Upper lobe of left lung (tissue), 6 donors: Measurements from ENCODE around the gene SGK2. TPM values are rescaled to one million over a fixed set of nuclear protein-coding genes. Genes with fewer than 3 reads are reported as not detected.

ENCODE experiments used
- ATAC-seq, 2 donors: fragments of 200-7000 bp; cut with Tn5 transposase; one replicate each; pipeline ENCODE4 v1.9.1; 2022; ENCODE audit warnings: mild to moderate bottlenecking in 2 of 2, moderate library complexity in 2 of 2; ENCODE audit not compliant: low FRiP score in 2 of 2
- DNase-seq, 2 donors: peaks; one replicate each; pipeline ENCODE4 v3.0.0-alpha.2; 2019 to 2020
- H3K27ac ChIP-seq, 4 donors: fragments of 200-600 bp; sonication (generic); one replicate each; pipeline ENCODE4 v1.5.1; 2016 to 2019
- H3K27me3 ChIP-seq, 4 donors: fragments of 200-600 bp; sonication (generic); one replicate each; pipeline ENCODE4 v1.5.1; 2017 to 2019
- H3K36me3 ChIP-seq, 4 donors: fragments of 200-600 bp; sonication (generic); one replicate each; pipeline ENCODE4 v1.5.1; 2016 to 2019
- H3K4me1 ChIP-seq, 4 donors: fragments of 200-600 bp; sonication (generic); one replicate each; pipeline ENCODE4 v1.5.1; 2018 to 2019
- H3K4me3 ChIP-seq, 4 donors: fragments of 200-600 bp; sonication (generic); one replicate each; pipeline ENCODE4 v1.5.1; 2017 to 2019; ENCODE audit warnings: mild to moderate bottlenecking in 2 of 4, moderate library complexity in 1 of 4
- H3K9me3 ChIP-seq, 4 donors: fragments of 200-600 bp; sonication (generic); one replicate each; pipeline ENCODE4 v1.5.1; 2018 to 2019
- EP300 ChIP-seq, 4 donors: sonication (generic); formaldehyde crosslinking; IDR thresholded peaks; one replicate each; pipeline ENCODE4 v1.5.1; 2017; ENCODE audit warnings: antibody characterized with exemption in 4 of 4, control low read depth in 2 of 4
- POLR2A ChIP-seq, 4 donors: fragments of 450-650 bp; IDR thresholded peaks; one replicate each; pipeline ENCODE4 v1.5.1; 2016 to 2017; ENCODE audit warnings: antibody characterized with exemption in 4 of 4, mild to moderate bottlenecking in 2 of 4
- POLR2AphosphoS5 ChIP-seq, 2 donors: sonication (generic); formaldehyde crosslinking; IDR thresholded peaks; one replicate each; pipeline ENCODE4 v1.5.1; 2017; ENCODE audit warnings: antibody characterized with exemption in 2 of 2
- WGBS, 2 donors: methylation state at CpG; one replicate each; pipeline ENCODE4 v1.1.5; 2017 to 2018; 5-methylcytosine and 5-hydroxymethylcytosine counted together
- total RNA-seq, 6 donors: library from RNA; depleted of rRNA in 4 of 6; stranded (reverse); fragments of >200 nt in 4 of 6; gene quantifications; one replicate each; pipeline versions ENCODE4 v1.1.0 to v1.2.1, GENCODE V29; 2016 to 2021
- TF ChIP-seq, protein P1 (sequence below), 6 experiments: fragments of 450-650 bp in 4 of 6; fragments of 200-600 bp in 2 of 6; sonication (generic) in 2 of 6; IDR thresholded peaks; one replicate each; pipeline ENCODE4 v1.5.1; 2016 to 2019; ENCODE audit warnings: antibody characterized with exemption in 6 of 6
- donor health status: DM: no; HTN: no; CAD: no; lungs with moderate emphysema.
- donor health status: DM: no; HTN: yes; CAD: no; lungs with severe emphysema.

SGK2 gene
- total RNA-seq, 6 donors from 2014 or later, result 0.91 to 1.9 (median 1.1) TPM

DNA sequence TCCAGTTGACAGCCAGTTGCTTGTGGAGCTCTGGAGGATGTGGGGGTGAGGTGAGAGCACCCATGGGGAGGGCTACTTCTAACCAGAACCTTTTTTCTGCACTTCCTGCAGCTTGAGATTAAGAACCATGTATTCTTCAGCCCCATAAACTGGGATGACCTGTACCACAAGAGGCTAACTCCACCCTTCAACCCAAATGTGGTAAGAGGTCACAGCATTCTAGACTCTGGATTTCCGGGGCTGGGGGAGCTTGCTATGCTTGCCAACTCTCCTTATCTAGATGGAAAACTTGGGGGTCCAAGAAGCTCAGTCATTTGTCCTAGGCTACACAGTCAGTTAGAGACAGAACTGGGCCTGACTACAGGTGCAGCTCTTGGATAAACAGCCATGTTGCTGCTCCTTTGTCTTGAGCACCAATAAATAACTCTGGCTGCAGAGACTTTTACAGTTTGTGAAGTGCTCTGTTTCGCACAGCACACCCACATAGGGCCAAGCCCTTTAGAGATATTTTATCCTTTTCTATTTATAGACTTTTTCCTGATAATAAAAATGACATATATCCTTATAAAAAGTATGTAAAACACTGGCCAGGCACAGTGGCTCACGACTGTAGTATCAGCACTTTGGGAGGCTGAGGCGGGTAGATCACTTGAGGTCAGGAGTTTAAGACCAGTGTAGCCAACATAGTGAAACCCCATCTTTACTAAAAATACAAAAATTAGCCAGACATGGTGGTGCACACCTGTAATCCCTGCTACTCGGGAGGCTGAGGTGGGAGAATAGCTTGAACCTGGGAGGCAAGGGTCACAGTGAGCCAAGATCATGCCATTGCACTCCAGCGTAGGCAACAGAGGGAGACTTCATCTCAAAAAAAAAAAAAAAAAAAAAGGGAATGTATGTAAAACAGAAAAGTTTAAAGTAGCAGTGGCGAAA is 21.3 kb downstream of the SGK2 start:
- Histone ChIP-seq H3K9me3 (no peaks in the 10 kb centered on the region), H3K27me3 (no peaks in the 10 kb centered on the region), H3K27ac (no peak overlapping the region), H3K4me1 (peaks cover 8 to 18% (median 13%) of the 10 kb centered on the region in 4 donors), H3K4me3 (no peak overlapping the region), H3K36me3 (no peaks in the 10 kb centered on the region)
- DNase-seq (no peak), ATAC-seq (no peak)
- 72 to 81% methylated on average over 6 to 7 of the region's 7 CpGs for WGBS, 2 donors
- TF ChIP-seq POLR2AphosphoS5 (IDR thresholded peaks at IDR 0.05) (no peak), EP300 (IDR thresholded peaks at IDR 0.05) (no peak), POLR2A (IDR thresholded peaks at IDR 0.05) (no peak)
- TF ChIP-seq, protein P1, sequence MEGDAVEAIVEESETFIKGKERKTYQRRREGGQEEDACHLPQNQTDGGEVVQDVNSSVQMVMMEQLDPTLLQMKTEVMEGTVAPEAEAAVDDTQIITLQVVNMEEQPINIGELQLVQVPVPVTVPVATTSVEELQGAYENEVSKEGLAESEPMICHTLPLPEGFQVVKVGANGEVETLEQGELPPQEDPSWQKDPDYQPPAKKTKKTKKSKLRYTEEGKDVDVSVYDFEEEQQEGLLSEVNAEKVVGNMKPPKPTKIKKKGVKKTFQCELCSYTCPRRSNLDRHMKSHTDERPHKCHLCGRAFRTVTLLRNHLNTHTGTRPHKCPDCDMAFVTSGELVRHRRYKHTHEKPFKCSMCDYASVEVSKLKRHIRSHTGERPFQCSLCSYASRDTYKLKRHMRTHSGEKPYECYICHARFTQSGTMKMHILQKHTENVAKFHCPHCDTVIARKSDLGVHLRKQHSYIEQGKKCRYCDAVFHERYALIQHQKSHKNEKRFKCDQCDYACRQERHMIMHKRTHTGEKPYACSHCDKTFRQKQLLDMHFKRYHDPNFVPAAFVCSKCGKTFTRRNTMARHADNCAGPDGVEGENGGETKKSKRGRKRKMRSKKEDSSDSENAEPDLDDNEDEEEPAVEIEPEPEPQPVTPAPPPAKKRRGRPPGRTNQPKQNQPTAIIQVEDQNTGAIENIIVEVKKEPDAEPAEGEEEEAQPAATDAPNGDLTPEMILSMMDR (IDR thresholded peaks at IDR 0.05), result no peak

DNA sequence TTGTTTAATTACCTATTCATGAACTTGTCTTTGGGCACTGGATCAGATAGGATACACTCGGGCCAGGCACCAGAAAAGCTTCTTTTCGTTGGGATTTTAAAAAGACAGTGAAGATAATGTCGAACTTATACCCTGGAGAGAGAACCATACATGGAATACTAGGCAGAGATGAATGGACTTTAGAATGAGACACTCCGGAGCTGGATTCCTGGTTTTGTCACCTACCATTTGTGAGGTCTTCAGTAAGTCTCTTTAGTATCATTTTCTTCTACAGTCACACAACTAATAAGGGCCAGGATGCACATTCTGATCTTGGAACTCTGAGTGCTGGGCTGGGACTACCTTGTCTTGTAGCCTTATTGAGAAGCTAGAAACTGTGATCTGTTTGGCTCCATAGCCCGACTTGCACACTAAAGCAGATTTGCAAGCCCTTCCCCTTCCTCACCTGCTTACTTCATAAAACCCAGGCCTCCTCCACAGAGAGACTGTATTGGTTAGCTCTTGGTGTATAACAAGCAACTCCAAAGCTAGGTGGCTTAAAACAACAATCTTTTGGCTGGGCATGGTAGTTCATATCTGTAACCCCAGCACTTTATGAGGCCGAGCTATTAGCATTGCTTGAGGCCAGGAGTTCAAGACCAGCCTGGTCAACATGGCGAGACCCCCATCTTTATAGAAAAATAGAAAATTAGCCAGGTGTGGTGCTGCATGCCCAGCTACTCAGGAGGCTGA is 24.5 kb downstream of the SGK2 start:
- 79 to 87% methylated on average over 7 of the region's 7 CpGs for WGBS, 2 donors
- TF ChIP-seq POLR2AphosphoS5 (IDR thresholded peaks at IDR 0.05), result no peak
- TF ChIP-seq, protein P1 (IDR thresholded peaks at IDR 0.05), result no peak
- TF ChIP-seq POLR2A (IDR thresholded peaks at IDR 0.05), result no peak
- TF ChIP-seq EP300 (IDR thresholded peaks at IDR 0.05), result no peak
- peak overlapping the region in 1 of 4 donors; percentile 35 for H3K27ac ChIP-seq
- DNase-seq (no peak), ATAC-seq (no peak)
- H3K36me3 ChIP-seq, result no peaks in the 10 kb centered on the region
- H3K9me3 ChIP-seq, result no peaks in the 10 kb centered on the region
- H3K27me3 ChIP-seq, result no peaks in the 10 kb centered on the region
- H3K4me1 ChIP-seq, result peaks cover 8 to 20% (median 15%) of the 10 kb centered on the region in 4 donors
- H3K4me3 ChIP-seq, result no peak overlapping the region

GRCh38 chr20:43583982-43584432 is 25.2 kb downstream of the SGK2 start:
- no peaks in the 10 kb centered on the region for H3K9me3 ChIP-seq
- DNase-seq (peak in 1 of 2 donors; percentile 84), ATAC-seq (peak; percentile 64 to 77)
- no peaks in the 10 kb centered on the region for H3K27me3 ChIP-seq
- peaks cover 8 to 20% (median 15%) of the 10 kb centered on the region in 4 donors for H3K4me1 ChIP-seq
- peak; percentile 37 to 61 for TF ChIP-seq POLR2AphosphoS5 (IDR thresholded peaks at IDR 0.05)
- TF ChIP-seq, protein P1 (IDR thresholded peaks at IDR 0.05), result no peak
- H3K4me3 ChIP-seq, result no peak overlapping the region
- no peaks in the 10 kb centered on the region for H3K36me3 ChIP-seq
- 27 to 42% methylated on average over 2 of the region's 2 CpGs for WGBS, 2 donors
- peak overlapping the region; percentile 5 to 67 (median 32) for H3K27ac ChIP-seq

DNA sequence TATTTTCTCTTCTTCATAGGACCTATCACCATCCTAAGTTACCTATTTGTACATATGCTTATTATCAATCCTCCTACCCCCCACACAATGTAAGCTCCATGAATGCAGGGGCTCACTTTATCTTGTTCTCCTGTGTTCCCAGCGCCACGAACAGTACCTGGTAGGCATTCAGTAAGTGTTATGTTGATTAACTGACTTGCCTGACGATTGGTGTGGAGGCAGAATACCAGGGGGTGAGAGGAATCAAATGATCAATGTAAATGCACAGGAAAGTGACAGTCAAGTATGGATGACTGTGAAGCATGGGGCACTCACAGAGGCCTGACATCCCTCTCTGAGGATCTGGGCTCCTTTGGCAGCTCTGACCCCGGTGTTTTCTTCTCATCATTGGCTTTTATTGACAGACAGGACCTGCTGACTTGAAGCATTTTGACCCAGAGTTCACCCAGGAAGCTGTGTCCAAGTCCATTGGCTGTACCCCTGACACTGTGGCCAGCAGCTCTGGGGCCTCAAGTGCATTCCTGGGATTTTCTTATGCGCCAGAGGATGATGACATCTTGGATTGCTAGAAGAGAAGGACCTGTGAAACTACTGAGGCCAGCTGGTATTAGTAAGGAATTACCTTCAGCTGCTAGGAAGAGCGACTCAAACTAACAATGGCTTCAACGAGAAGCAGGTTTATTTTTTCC is 25.8 kb downstream of the SGK2 start:
- WGBS, 2 donors, result 56 to 57% methylated on average over 7 of the region's 7 CpGs
- Histone ChIP-seq H3K4me3 (no peak overlapping the region), H3K36me3 (no peaks in the 10 kb centered on the region), H3K27me3 (no peaks in the 10 kb centered on the region), H3K4me1 (peaks cover 8 to 20% (median 16%) of the 10 kb centered on the region in 4 donors), H3K9me3 (no peaks in the 10 kb centered on the region), H3K27ac (peak overlapping the region; percentile 25 to 67 (median 38))
- TF ChIP-seq EP300 (IDR thresholded peaks at IDR 0.05), result peak in 1 of 4 donors; percentile 33
- peak; percentile 47 to 59 for TF ChIP-seq POLR2AphosphoS5 (IDR thresholded peaks at IDR 0.05)
- no peak for TF ChIP-seq POLR2A (IDR thresholded peaks at IDR 0.05)
- TF ChIP-seq, protein P1 (IDR thresholded peaks at IDR 0.05), result no peak
- DNase-seq (peak in 1 of 2 donors; percentile 65), ATAC-seq (peak; percentile 53 to 76)
